Spinal cord (tissue), 10 donors: Measurements from ENCODE around the gene PTPN3. TPM values are rescaled to one million over a fixed set of nuclear protein-coding genes. Genes with fewer than 3 reads are reported as not detected.
"Not testable (repeated sequence)": the region's sequence is repeated elsewhere in the genome, so short reads cannot be mapped to it uniquely, and the experiment has no call there.

Source experiments
- DNase-seq, 6 donors: peaks; one replicate each; pipeline versions ENCODE4 v3.0.0 to v3.0.0-alpha.2; 2013 to 2015; ENCODE audit warnings: low spot score in 6 of 6, low read depth in 4 of 6
- H3K27ac ChIP-seq: one replicate; pipeline ENCODE4 v1.5.1; 2013; ENCODE audit warnings: low read depth, low read length, control low read depth
- H3K27me3 ChIP-seq: one replicate; pipeline ENCODE4 v1.6.1; 2013; ENCODE audit warnings: low read length; ENCODE audit not compliant: control insufficient read depth, insufficient read depth
- H3K36me3 ChIP-seq: one replicate; pipeline ENCODE4 v1.6.1; 2013; ENCODE audit warnings: low read length; ENCODE audit not compliant: control insufficient read depth, insufficient read depth
- H3K4me1 ChIP-seq: one replicate; pipeline ENCODE4 v1.6.1; 2013; ENCODE audit warnings: low read length; ENCODE audit not compliant: control insufficient read depth, insufficient read depth
- H3K4me3 ChIP-seq: one replicate; pipeline ENCODE4 v1.5.1; 2013; ENCODE audit warnings: low read depth, low read length, control low read depth
- H3K9me3 ChIP-seq: one replicate; pipeline ENCODE4 v1.6.1; 2013; ENCODE audit warnings: low read length; ENCODE audit not compliant: control insufficient read depth, insufficient read depth
- WGBS: methylation state at CpG from one replicate; pipeline ENCODE4 v1.1.5; 2013; ENCODE audit warnings: missing lambda C conversion rate; ENCODE audit not compliant: insufficient coverage; 5-methylcytosine and 5-hydroxymethylcytosine counted together
- polyA plus RNA-seq, 2 donors: library from polyadenylated mRNA; unstranded; fragments of 120-200 nt; gene quantifications; one replicate each; pipeline ENCODE4 v1.2.1, GENCODE V29; 2013; ENCODE audit not compliant: insufficient read length in 2 of 2
- total RNA-seq, 2 donors: library from RNA; depleted of rRNA in 1 of 2; stranded (reverse); fragments of 120-200 nt in 1 of 2; fragments of >200 nt in 1 of 2; gene quantifications; one replicate each; pipeline versions ENCODE4 v1.2.3 to v1.2.4, GENCODE V29; 2013 to 2014
- donor health status: healthy.

Gene PTPN3
- total and polyA plus RNA-seq, 4 donors = 2.3 to 8.1 (median 7.1) TPM

GRCh38 chr9:109522106-109522505, 24.0 kb upstream of the PTPN3 start:
- Histone ChIP-seq H3K27me3 (no peaks in the 10 kb centered on the region), H3K4me1 (peaks cover 5% of the 10 kb centered on the region), H3K27ac (no peak overlapping the region), H3K9me3 (no peaks in the 10 kb centered on the region), H3K4me3 (no peak overlapping the region), H3K36me3 (no peaks in the 10 kb centered on the region)
- 96% methylated on average over 3 of the region's 6 CpGs for WGBS
- no peak for DNase-seq

- Histone ChIP-seq H3K4me1 (peaks cover 5% of the 10 kb centered on the region), H3K27me3 (no peaks in the 10 kb centered on the region), H3K36me3 (no peaks in the 10 kb centered on the region), H3K4me3 (no peak overlapping the region), H3K9me3 (no peaks in the 10 kb centered on the region), H3K27ac (no peak overlapping the region)
- WGBS = 17% methylated on average over 4 of the region's 11 CpGs
- DNase-seq = peak in 5 of 6 donors; percentile 63 to 94 (median 75)
These were observed 22.5 kb upstream of the PTPN3 start for GRCh38 chr9:109520475-109521132.

GRCh38 chr9:109519366-109519765, 21.3 kb upstream of the PTPN3 start:
- Histone ChIP-seq H3K36me3 (no peaks in the 10 kb centered on the region), H3K4me3 (no peak overlapping the region), H3K9me3 (no peaks in the 10 kb centered on the region), H3K4me1 (peaks cover 5% of the 10 kb centered on the region), H3K27ac (no peak overlapping the region), H3K27me3 (no peaks in the 10 kb centered on the region)
- DNase-seq = no peak
- WGBS = 89% methylated on average over 5 of the region's 5 CpGs

GRCh38 chr9:109518621-109519335, 20.7 kb upstream of the PTPN3 start:
- Histone ChIP-seq H3K27ac (no peak overlapping the region), H3K36me3 (no peaks in the 10 kb centered on the region), H3K27me3 (no peaks in the 10 kb centered on the region), H3K4me3 (no peak overlapping the region), H3K4me1 (peaks cover 5% of the 10 kb centered on the region), H3K9me3 (no peaks in the 10 kb centered on the region)
- 100% methylated on average over 1 of the region's 4 CpGs for WGBS
- no peak for DNase-seq

GRCh38 chr9:109517901-109518377, 19.8 kb upstream of the PTPN3 start:
- no peaks in the 10 kb centered on the region for H3K9me3 ChIP-seq
- WGBS = 44% methylated on average over 1 of the region's 1 CpG
- H3K36me3 ChIP-seq = no peaks in the 10 kb centered on the region
- H3K4me3 ChIP-seq = no peak overlapping the region
- DNase-seq = peak in 3 of 6 donors; percentile 33 to 67 (median 44)
- H3K27me3 ChIP-seq = no peaks in the 10 kb centered on the region
- H3K27ac ChIP-seq = no peak overlapping the region
- peaks cover 5% of the 10 kb centered on the region for H3K4me1 ChIP-seq

- no peak for DNase-seq
- Histone ChIP-seq H3K4me3 (no peak overlapping the region), H3K27ac (no peak overlapping the region), H3K36me3 (no peaks in the 10 kb centered on the region), H3K27me3 (no peaks in the 10 kb centered on the region), H3K9me3 (no peaks in the 10 kb centered on the region), H3K4me1 (peaks cover 5% of the 10 kb centered on the region)
- WGBS = 89% methylated on average over 3 of the region's 3 CpGs
These were observed 15.8 kb upstream of the PTPN3 start for GRCh38 chr9:109513871-109514270.

- WGBS = 100% methylated on average over 2 of the region's 4 CpGs
- DNase-seq = no peak
These were observed 14.2 kb upstream of the PTPN3 start for GRCh38 chr9:109512170-109512756.

GRCh38 chr9:109510506-109510905, 12.4 kb upstream of the PTPN3 start:
- WGBS = no CpG with 5 or more reads among the region's 5 CpGs
- DNase-seq = no peak
- Histone ChIP-seq H3K36me3 (no peaks in the 10 kb centered on the region), H3K4me1 (no peaks in the 10 kb centered on the region), H3K27me3 (no peaks in the 10 kb centered on the region), H3K27ac (no peak overlapping the region), H3K4me3 (no peak overlapping the region), H3K9me3 (no peaks in the 10 kb centered on the region)

More at GRCh38 chr9:109512170-109512756, 14.2 kb upstream of the PTPN3 start:
- Histone ChIP-seq H3K4me3 (no peak overlapping the region), H3K27me3 (no peaks in the 10 kb centered on the region), H3K27ac (no peak overlapping the region), H3K4me1 (no peaks in the 10 kb centered on the region), H3K36me3 (no peaks in the 10 kb centered on the region), H3K9me3 (no peaks in the 10 kb centered on the region)

GRCh38 chr9:109510042-109510441, 11.9 kb upstream of the PTPN3 start:
- not testable (repeated sequence) for H3K4me3 ChIP-seq, H3K27me3 ChIP-seq, H3K4me1 ChIP-seq, H3K27ac ChIP-seq, H3K36me3 ChIP-seq, DNase-seq, H3K9me3 ChIP-seq
- WGBS = 100% methylated on average over 1 of the region's 4 CpGs
